SK-N-SH (cell line): ENCODE data around the gene NOD2. TPM values are rescaled to one million over a fixed set of nuclear protein-coding genes. Genes with fewer than 3 reads are reported as not detected.

ENCODE experiments used
- CTCF ChIA-PET: fragments of 300-600, 350-600 bp; formaldehyde crosslinking; extraction: SDS; loops from one replicate; lab custom pipeline; 2021; lab: Yijun Ruan, JAX
- POLR2A ChIA-PET: fragments of 350-600 bp; sonication (Branson Sonifier 250); formaldehyde crosslinking; extraction: SDS; loops from one replicate; lab custom pipeline; 2020; ENCODE audit warnings: antibody characterized with exemption, inconsistent platforms; lab: Yijun Ruan, JAX
- DNase-seq: peaks from one replicate; pipeline ENCODE4 v3.0.0; 2012
- H2AFZ ChIP-seq: fragments of 200-600 bp; sonication (generic); 2 replicates; pipeline ENCODE4 v1.8.1; 2016; ENCODE audit warnings: antibody characterized with exemption, mild to moderate bottlenecking, low read depth
- H3F3A ChIP-seq: fragments of 200-600 bp; sonication (generic); replicated peaks from 2 replicates; pipeline ENCODE3; 2016; ENCODE audit warnings: antibody characterized with exemption, mild to moderate bottlenecking; ENCODE audit not compliant: insufficient read depth
- H3K27ac ChIP-seq, 2 experiments: fragments of 200-500 bp in 1 of 2; fragments of 200-600 bp in 1 of 2; sonication (Bioruptor generic) in 1 of 2; sonication (generic), shearing (Covaris generic) in 1 of 2; 2 replicates each; pipeline versions ENCODE4 v1.5.1 to v1.6.1; 2014 to 2016; ENCODE audit warnings: low read depth in 2 of 2, inconsistent platforms in 1 of 2, low read length in 1 of 2, mild to moderate bottlenecking in 1 of 2, mixed read lengths in 1 of 2
- H3K27me3 ChIP-seq: fragments of 200-600 bp; sonication (generic), shearing (Covaris generic); 2 replicates; pipeline ENCODE4 v1.6.1; 2016; ENCODE audit warnings: mixed run types; ENCODE audit not compliant: insufficient read depth
- H3K36me3 ChIP-seq, 2 experiments: fragments of 200-500 bp in 1 of 2; fragments of 200-600 bp in 1 of 2; sonication (Bioruptor generic) in 1 of 2; sonication (generic) in 1 of 2; replicated peaks in 1 of 2; 2 replicates each; pipeline versions ENCODE3 to v1.5.1; 2014 to 2016; ENCODE audit warnings: low read length in 1 of 2, mild to moderate bottlenecking in 1 of 2; ENCODE audit not compliant: insufficient read depth in 2 of 2, control insufficient read depth in 1 of 2
- H3K4me1 ChIP-seq, 2 experiments: fragments of 200-500 bp in 1 of 2; fragments of 200-600 bp in 1 of 2; sonication (Bioruptor generic) in 1 of 2; sonication (generic), shearing (Covaris generic) in 1 of 2; 2 replicates each; pipeline versions ENCODE4 v1.5.1 to v1.6.1; 2014 to 2016; ENCODE audit warnings: low read depth in 1 of 2, low read length in 1 of 2, mixed run types in 1 of 2; ENCODE audit not compliant: insufficient read depth in 2 of 2, control insufficient read depth in 1 of 2
- H3K4me2 ChIP-seq: fragments of 200-600 bp; sonication (generic), shearing (Covaris generic); 2 replicates; pipeline ENCODE4 v1.6.1; 2017; ENCODE audit warnings: mixed run types
- H3K4me3 ChIP-seq, 2 experiments: fragments of 200-500 bp in 1 of 2; fragments of 200-600 bp in 1 of 2; sonication (Bioruptor generic) in 1 of 2; sonication (generic), shearing (Covaris generic) in 1 of 2; 2 replicates each; pipeline versions ENCODE4 v1.5.1 to v1.8.1; 2014 to 2016; ENCODE audit warnings: low read depth in 2 of 2, inconsistent platforms in 1 of 2, low read length in 1 of 2, mild to moderate bottlenecking in 1 of 2, mixed read lengths in 1 of 2, moderate library complexity in 1 of 2
- H3K79me2 ChIP-seq: fragments of 200-600 bp; sonication (generic); 2 replicates; pipeline ENCODE4 v1.8.1; 2017; ENCODE audit warnings: mild to moderate bottlenecking; ENCODE audit not compliant: insufficient read depth
- H3K9ac ChIP-seq: fragments of 200-600 bp; sonication (generic); 2 replicates; pipeline ENCODE4 v1.6.1; 2017; ENCODE audit warnings: mixed run types
- H3K9me2 ChIP-seq: fragments of 200-600 bp; sonication (generic); 2 replicates; pipeline ENCODE4 v1.6.1; 2017; ENCODE audit warnings: mixed run types
- H3K9me3 ChIP-seq: fragments of 200-600 bp; sonication (generic); 2 replicates; pipeline ENCODE4 v1.6.1; 2017; ENCODE audit warnings: mixed run types, mild to moderate bottlenecking, moderate library complexity
- H4K20me1 ChIP-seq: fragments of 200-600 bp; sonication (generic); 2 replicates; pipeline ENCODE4 v1.6.1; 2017; ENCODE audit warnings: mild to moderate bottlenecking, mixed run types; ENCODE audit not compliant: insufficient read depth
- CHD2 ChIP-seq: fragments of 150-350 bp; IDR thresholded peaks from 2 replicates; pipeline ENCODE4 v1.6.1; 2018; ENCODE audit warnings: low read length; ENCODE audit not compliant: partially characterized antibody
- ELF1 ChIP-seq: IDR thresholded peaks from 2 replicates; pipeline ENCODE4 v1.4.0; 2012
- EZH2phosphoT487 ChIP-seq: fragments of 200-600 bp; sonication (generic); IDR thresholded peaks from 2 replicates; pipeline ENCODE4 v1.6.1; 2017; ENCODE audit warnings: low read depth, mixed run types, mild to moderate bottlenecking, antibody characterized with exemption, moderate library complexity, borderline replicate concordance
- FOXJ3 ChIP-seq: sonication (generic); formaldehyde crosslinking; IDR thresholded peaks from 2 replicates; pipeline ENCODE4 v1.5.1; 2020; ENCODE audit warnings: mild to moderate bottlenecking, missing genetic modification reagents
- FOXM1 ChIP-seq: IDR thresholded peaks from 2 replicates; pipeline ENCODE4 v1.4.0; 2012; ENCODE audit warnings: low read depth, mild to moderate bottlenecking
- GABPA ChIP-seq: IDR thresholded peaks from 2 replicates; pipeline ENCODE4 v1.4.0; 2012; ENCODE audit warnings: low read depth, mild to moderate bottlenecking
- JUND ChIP-seq: IDR thresholded peaks from 2 replicates; pipeline ENCODE4 v1.4.0; 2012
- PBX3 ChIP-seq: IDR thresholded peaks from 2 replicates; pipeline ENCODE4; 2012
- RAD21 ChIP-seq: IDR thresholded peaks from 2 replicates; pipeline ENCODE4 v1.6.1; 2012; ENCODE audit warnings: mild to moderate bottlenecking, low read length
- RFX5 ChIP-seq: IDR thresholded peaks from 2 replicates; pipeline ENCODE4 v1.6.1; 2012; ENCODE audit warnings: mild to moderate bottlenecking, improper control_type of control experiment, low read length
- RXRA ChIP-seq: IDR thresholded peaks from 2 replicates; pipeline ENCODE4 v1.4.0; 2012; ENCODE audit warnings: low read depth, mild to moderate bottlenecking, borderline replicate concordance
- SIN3A ChIP-seq: IDR thresholded peaks from 2 replicates; pipeline ENCODE4 v1.6.1; 2012; ENCODE audit warnings: low read depth, mild to moderate bottlenecking, low read length, moderate library complexity, borderline replicate concordance
- TAF1 ChIP-seq: IDR thresholded peaks from 2 replicates; pipeline ENCODE4 v1.6.1; 2012; ENCODE audit warnings: low read depth, mild to moderate bottlenecking, low read length, moderate library complexity, borderline replicate concordance
- TCF12 ChIP-seq: IDR thresholded peaks from 2 replicates; pipeline ENCODE4 v1.4.0; 2012
- TEAD4 ChIP-seq: IDR thresholded peaks from 2 replicates; pipeline ENCODE4 v1.4.0; 2012; ENCODE audit warnings: mild to moderate bottlenecking, borderline replicate concordance; ENCODE audit not compliant: insufficient read depth
- USF1 ChIP-seq: IDR thresholded peaks from 2 replicates; pipeline ENCODE4 v1.4.0; 2012; ENCODE audit warnings: low read depth, borderline replicate concordance
- USF2 ChIP-seq: fragments of 150-350 bp; IDR thresholded peaks from 2 replicates; pipeline ENCODE4 v1.6.1; 2017; ENCODE audit warnings: antibody characterized with exemption, low read length, low read depth, borderline replicate concordance
- YY1 ChIP-seq: IDR thresholded peaks from 2 replicates; pipeline ENCODE4 v1.4.0; 2012; ENCODE audit warnings: low read depth, mild to moderate bottlenecking
- WGBS: methylation state at CpG from one replicate; pipeline ENCODE4 v1.1.6; 2017; ENCODE audit warnings: low lambda C conversion rate; 5-methylcytosine and 5-hydroxymethylcytosine counted together
- polyA plus RNA-seq, 3 experiments: library from polyadenylated mRNA; depleted of rRNA; stranded (reverse); fragments of >200 nt; gene quantifications; 2 replicates each; pipeline ENCODE4 v1.2.3, GENCODE V29; 2012

NOD2 gene
- polyA plus RNA-seq, 1 of the 3 experiments (the other 2 are of a cell fraction): not detected

GRCh38 chr16:50705436-50706110 is 12.2 kb downstream of the NOD2 start:
- Histone ChIP-seq H3K27ac (no peak overlapping the region), H2AFZ (no peak overlapping the region), H3K36me3 (no peaks in the 10 kb centered on the region), H3K4me3 (no peak overlapping the region), H3K9me3 (no peaks in the 10 kb centered on the region; the same call in 1 of the 2 replicates), H3K79me2 (no peaks in the 10 kb centered on the region), H3K4me2 (no peak overlapping the region), H3K27me3 (no peaks in the 10 kb centered on the region), H3K4me1 (peaks cover 0 to 12% of the 10 kb centered on the region in 2 experiments; a peak in 1 of 4 replicates), H4K20me1 (no peaks in the 10 kb centered on the region), H3K9me2 (no peaks in the 10 kb centered on the region), H3F3A (no peaks in the 10 kb centered on the region), H3K9ac (no peak overlapping the region)
- ChIA-PET CTCF (no interaction called here), POLR2A (no interaction called here)
- DNase-seq: no peak
- TF ChIP-seq TCF12 (no peak), GABPA (no peak), TEAD4 (no peak), USF1 (no peak), CHD2 (no peak), YY1 (no peak), PBX3 (no peak), EZH2phosphoT487 (no peak), USF2 (no peak), RXRA (no peak), TAF1 (no peak), JUND (no peak), RFX5 (no peak), RAD21 (no peak), FOXM1 (no peak), SIN3A (no peak), FOXJ3 (CRISPR knock-in tag) (no peak), ELF1 (no peak)
- WGBS: 13% methylated on average over 5 of the region's 5 CpGs
